HepG2 (cell line): ENCODE results near the gene C6orf58.

Experiments used
- MAX ChIP-seq: IDR thresholded peaks from 2 replicates; pipeline ENCODE4 v1.6.1; 2012; ENCODE audit warnings: inconsistent platforms
- MYPOP ChIP-seq: sonication (generic); formaldehyde crosslinking; IDR thresholded peaks from 2 replicates; pipeline ENCODE4 v1.8.1; 2023; ENCODE audit warnings: mild to moderate bottlenecking, moderate library complexity, missing genetic modification reagents
- NR2F1 ChIP-seq, 2 experiments: fragments of 450-650 bp in 1 of 2; formaldehyde crosslinking in 1 of 2; IDR thresholded peaks; 2 replicates each; pipeline versions ENCODE4 v1.5.0 to v1.6.1; 2016 to 2020; ENCODE audit warnings: mild to moderate bottlenecking in 1 of 2, missing compliant biosample characterization in 1 of 2, missing genetic modification reagents in 1 of 2, moderate library complexity in 1 of 2
- PBX3 ChIP-seq: sonication (generic); formaldehyde crosslinking; IDR thresholded peaks from 2 replicates; pipeline ENCODE4 v1.8.1; 2023; ENCODE audit warnings: missing genetic modification reagents, inconsistent platforms, borderline replicate concordance
- REST ChIP-seq, 2 experiments: IDR thresholded peaks; 2 replicates each; pipeline ENCODE4 v1.6.1; 2011 to 2012; ENCODE audit warnings: low read length in 2 of 2, borderline replicate concordance in 1 of 2, low read depth in 1 of 2, mild to moderate bottlenecking in 1 of 2, moderate library complexity in 1 of 2
- SMAD3 ChIP-seq: sonication (generic); formaldehyde crosslinking; IDR thresholded peaks from 2 replicates; pipeline ENCODE4 v1.4.0; 2020; ENCODE audit warnings: missing genetic modification reagents
- ZFP36 ChIP-seq: fragments of 150-350 bp; IDR thresholded peaks from 2 replicates; pipeline ENCODE4 v1.6.1; 2018; ENCODE audit warnings: borderline replicate concordance, low read length, low read depth; ENCODE audit not compliant: partially characterized antibody
- ZNF124 ChIP-seq: sonication (generic); formaldehyde crosslinking; IDR thresholded peaks from 2 replicates; pipeline ENCODE4 v1.4.0; 2020; ENCODE audit warnings: missing genetic modification reagents
- ZNF546 ChIP-seq: sonication (generic); formaldehyde crosslinking; conservative IDR thresholded peaks from 2 replicates; pipeline ENCODE4 v1.8.1; 2023; ENCODE audit warnings: mild to moderate bottlenecking, missing genetic modification reagents
- ZNF556 ChIP-seq: sonication (generic); formaldehyde crosslinking; IDR thresholded peaks from 2 replicates; pipeline ENCODE4 v1.4.0; 2020; ENCODE audit warnings: mild to moderate bottlenecking, missing genetic modification reagents, borderline replicate concordance
- ZNF83 ChIP-seq: sonication (generic); formaldehyde crosslinking; IDR thresholded peaks from 2 replicates; pipeline ENCODE4 v1.4.0; 2020; ENCODE audit warnings: missing genetic modification reagents, mild to moderate bottlenecking, borderline replicate concordance
- ZSCAN31 ChIP-seq: sonication (generic); formaldehyde crosslinking; IDR thresholded peaks from 2 replicates; pipeline ENCODE4 v1.5.0; 2020; ENCODE audit warnings: low read depth, mild to moderate bottlenecking, missing genetic modification reagents

- TF ChIP-seq MYPOP (CRISPR knock-in tag): no peak
- no peak for TF ChIP-seq ZNF556
- no peak for TF ChIP-seq ZNF83 (CRISPR knock-in tag)
- TF ChIP-seq ZNF124 (CRISPR knock-in tag): no peak
- no peak for TF ChIP-seq PBX3
- no peak for TF ChIP-seq NR2F1 (CRISPR knock-in tag; IDR thresholded peaks at IDR 0.05)
- TF ChIP-seq MAX: no peak
- no peak for TF ChIP-seq SMAD3 (CRISPR knock-in tag)
- no peak for TF ChIP-seq ZNF546 (CRISPR knock-in tag)
- TF ChIP-seq REST (IDR thresholded peaks at IDR 0.05; ENCODE audit: borderline replicate concordance in 1 of 2, low read depth in 1 of 2, low read length in 2 of 2): no peak
- no peak for TF ChIP-seq ZFP36
- no peak for TF ChIP-seq ZSCAN31
Observed at GRCh38 chr6:127578900-127579299, 1.9 kb downstream of the C6orf58 start.
